ENCODE measurements around the gene BCAR3.

The BCAR3 gene

GRCh38 chr1:93681101-93681988 lies at the start of gene BCAR3:
Gene BCAR3, minus strand, starts transcription at chr1:93681837. Its CDS starts 6,907 bp downstream, at chr1:93674930.
- DNase-seq (ENCODE audit: low spot score): no peak

- no peak for DNase-seq (ENCODE audit: low spot score)
These were observed 49.0 kb upstream of the BCAR3 start for GRCh38 chr1:93730621-93731020.

GRCh38 chr1:93729906-93730305 lies 48.3 kb upstream of the BCAR3 start:
- DNase-seq (ENCODE audit: low spot score): no peak

GRCh38 chr1:93729502-93729901 lies 47.9 kb upstream of the BCAR3 start:
- no peak for DNase-seq (ENCODE audit: low spot score)

- DNase-seq (ENCODE audit: low spot score): no peak
These were observed 47.0 kb upstream of the BCAR3 start for GRCh38 chr1:93728480-93729131.

GRCh38 chr1:93723733-93724270 lies 42.2 kb upstream of the BCAR3 start:
- no peak for DNase-seq (ENCODE audit: low spot score)

GRCh38 chr1:93723110-93723509 lies 41.5 kb upstream of the BCAR3 start:
- DNase-seq (ENCODE audit: low spot score): no peak

- DNase-seq (ENCODE audit: low spot score): no peak
These were observed 40.7 kb upstream of the BCAR3 start for GRCh38 chr1:93722081-93723031.

GRCh38 chr1:93720956-93721626 lies 39.5 kb upstream of the BCAR3 start:
- DNase-seq (ENCODE audit: low spot score): no peak

- DNase-seq (ENCODE audit: low spot score): no peak
These were observed 36.0 kb upstream of the BCAR3 start for GRCh38 chr1:93717640-93718039.

- peak; percentile 11 for DNase-seq (ENCODE audit: low spot score)
These were observed 35.3 kb upstream of the BCAR3 start for GRCh38 chr1:93716941-93717368.

GRCh38 chr1:93716163-93716562 lies 34.5 kb upstream of the BCAR3 start:
- DNase-seq (ENCODE audit: low spot score): no peak

GRCh38 chr1:93715529-93716126 lies 34.0 kb upstream of the BCAR3 start:
- DNase-seq (ENCODE audit: low spot score): no peak

- no peak for DNase-seq (ENCODE audit: low spot score)
These were observed 32.7 kb upstream of the BCAR3 start for GRCh38 chr1:93714356-93714755.

GRCh38 chr1:93713341-93713740 lies 31.7 kb upstream of the BCAR3 start:
- no peak for DNase-seq (ENCODE audit: low spot score)

- no peak for DNase-seq (ENCODE audit: low spot score)
These were observed 31.1 kb upstream of the BCAR3 start for GRCh38 chr1:93712741-93713140.

- DNase-seq (ENCODE audit: low spot score): no peak
These were observed 29.1 kb upstream of the BCAR3 start for GRCh38 chr1:93710499-93711453.

GRCh38 chr1:93708734-93709481 lies 27.3 kb upstream of the BCAR3 start:
- no peak for DNase-seq (ENCODE audit: low spot score)

GRCh38 chr1:93707956-93708355 lies 26.3 kb upstream of the BCAR3 start:
- no peak for DNase-seq (ENCODE audit: low spot score)

Data from CD4-positive, alpha-beta T cell treated with Interleukin-2 at 100 ng/mL for 4 hours (primary cell).